SKM-1 treated with dmso at 0.1 percent for 144 hours (cell line): Measurements from ENCODE around the gene SLC9C1.

Experiments used
- DNase-seq: peaks from one replicate; lab custom pipeline; 2025; ENCODE audit not compliant: unreplicated experiment; lab: John Stamatoyannopoulos, UW

The SLC9C1 gene

GRCh38 chr3:112115806-112116383 is 178.1 kb downstream of the SLC9C1 start:
- DNase-seq: no peak

DNA sequence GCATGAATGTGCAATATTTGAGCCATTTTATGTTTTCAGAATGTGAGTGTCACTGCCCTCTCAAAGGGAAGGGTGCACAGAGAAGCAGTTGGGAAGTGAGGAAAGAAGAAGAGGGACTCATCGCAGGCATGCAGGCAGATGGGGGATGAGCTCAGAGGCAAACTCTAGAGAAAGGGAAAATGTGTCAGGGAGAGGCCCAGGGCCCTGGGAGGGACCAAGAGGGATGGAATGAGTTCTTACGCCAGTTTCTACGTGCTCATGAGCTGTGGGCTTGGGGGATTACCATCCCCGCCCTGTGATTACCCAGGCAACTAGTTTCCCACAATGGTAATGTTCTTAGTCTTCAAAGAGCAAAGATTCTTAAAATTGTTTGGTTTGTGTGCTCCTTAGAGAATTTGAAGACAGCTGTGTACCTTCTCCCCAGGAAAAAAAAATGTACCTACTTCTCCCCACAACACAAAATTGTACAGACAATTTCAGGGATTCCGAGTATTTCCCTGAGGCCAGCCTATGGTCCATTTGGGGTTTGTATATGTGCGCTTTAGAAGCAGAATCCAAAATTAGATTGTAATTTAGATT is 178.8 kb downstream of the SLC9C1 start:
- no peak for DNase-seq

- no peak for DNase-seq
Measured at GRCh38 chr3:112114576-112115160, 179.3 kb downstream of the SLC9C1 start.

- DNase-seq: peak; percentile 76
Measured at GRCh38 chr3:112111785-112112402, 182.1 kb downstream of the SLC9C1 start.

GRCh38 chr3:112109322-112109721 is 184.7 kb downstream of the SLC9C1 start:
- DNase-seq: no peak

GRCh38 chr3:112104774-112105173 is 189.2 kb downstream of the SLC9C1 start:
- no peak for DNase-seq

GRCh38 chr3:112101916-112102315 is 192.1 kb downstream of the SLC9C1 start:
- DNase-seq: no peak

GRCh38 chr3:112097378-112097777 is 196.6 kb downstream of the SLC9C1 start:
- DNase-seq: no peak

GRCh38 chr3:112096176-112096575 is 197.8 kb downstream of the SLC9C1 start:
- DNase-seq: no peak

DNA sequence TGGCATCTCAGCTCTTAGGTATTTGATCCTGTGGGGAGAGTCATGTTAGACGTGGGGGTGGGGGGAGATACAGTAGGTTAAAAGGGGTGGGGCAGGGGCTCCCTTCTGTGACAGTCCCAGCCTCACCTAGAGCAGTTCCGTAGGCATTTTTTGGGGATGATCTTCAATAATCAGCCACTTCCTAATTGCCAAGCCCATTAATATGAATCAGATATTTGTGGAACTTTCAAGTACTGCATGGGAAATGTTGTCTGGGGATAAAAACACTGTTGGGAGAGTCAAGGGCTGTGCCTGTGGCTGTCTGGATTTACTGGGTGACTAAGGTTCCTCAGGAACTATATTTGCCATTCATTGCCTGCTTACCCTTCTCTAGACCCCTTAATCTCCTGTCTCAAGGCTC is 198.3 kb downstream of the SLC9C1 start:
- DNase-seq: no peak

- no peak for DNase-seq
Measured at GRCh38 chr3:112093180-112093522, 200.9 kb downstream of the SLC9C1 start.

GRCh38 chr3:112092496-112093179 is 201.4 kb downstream of the SLC9C1 start:
- no peak for DNase-seq

- no peak for DNase-seq
Measured at GRCh38 chr3:112090887-112091586, 203.0 kb downstream of the SLC9C1 start.
